ENCODE measurements around the gene MOB3B.

MOB3B gene

GRCh38 chr9:27529316-27530278 lies at the start of gene MOB3B:
TSS of gene MOB3B (minus strand) at chr9:27529814. CDS start at chr9:27455550, 74,264 bp downstream.
- peak; percentile 67 to 77 (median 69) for DNase-seq (ENCODE audit: low read depth in 3 of 3)

GRCh38 chr9:27573634-27574590 lies 44.3 kb upstream of the MOB3B start:
- peak; percentile 92 to 99 (median 92) for DNase-seq (ENCODE audit: low read depth in 3 of 3)

GRCh38 chr9:27572918-27573633 lies 43.5 kb upstream of the MOB3B start, which contains the start of gene C9orf72:
TSS of gene C9orf72 (minus strand) at chr9:27573481. CDS start at chr9:27567120, 6,361 bp downstream.
- DNase-seq (ENCODE audit: low read depth in 3 of 3), result peak; percentile 67 to 82 (median 75)

GRCh38 chr9:27572566-27572917 lies 42.9 kb upstream of the MOB3B start:
- peak in 2 of 3 experiments; percentile 22 to 42 for DNase-seq (ENCODE audit: low read depth in 3 of 3)

GRCh38 chr9:27572061-27572460 lies 42.4 kb upstream of the MOB3B start:
- DNase-seq (ENCODE audit: low read depth in 3 of 3), result no peak

GRCh38 chr9:27571011-27571410 lies 41.4 kb upstream of the MOB3B start:
- DNase-seq (ENCODE audit: low read depth in 3 of 3), result no peak

GRCh38 chr9:27569406-27569805 lies 39.8 kb upstream of the MOB3B start:
- DNase-seq (ENCODE audit: low read depth in 3 of 3), result no peak

GRCh38 chr9:27566118-27566517 lies 36.5 kb upstream of the MOB3B start:
- DNase-seq (ENCODE audit: low read depth in 3 of 3), result no peak

- no peak for DNase-seq (ENCODE audit: low read depth in 3 of 3)
Observed at GRCh38 chr9:27565696-27566095, 36.1 kb upstream of the MOB3B start.

- DNase-seq (ENCODE audit: low read depth in 3 of 3), result no peak
Observed at GRCh38 chr9:27564670-27565069, 35.1 kb upstream of the MOB3B start.

- no peak for DNase-seq (ENCODE audit: low read depth in 3 of 3)
Observed at GRCh38 chr9:27563738-27564430, 34.3 kb upstream of the MOB3B start.

GRCh38 chr9:27561685-27562084 lies 32.1 kb upstream of the MOB3B start:
- no peak for DNase-seq (ENCODE audit: low read depth in 3 of 3)

- DNase-seq (ENCODE audit: low read depth in 3 of 3), result no peak
Observed at GRCh38 chr9:27560457-27560856, 30.8 kb upstream of the MOB3B start.

- DNase-seq (ENCODE audit: low read depth in 3 of 3), result no peak
Observed at GRCh38 chr9:27558307-27558706, 28.7 kb upstream of the MOB3B start.

- no peak for DNase-seq (ENCODE audit: low read depth in 3 of 3)
Observed at GRCh38 chr9:27556470-27556869, 26.9 kb upstream of the MOB3B start.

- DNase-seq (ENCODE audit: low read depth in 3 of 3), result no peak
Observed at GRCh38 chr9:27554712-27555111, 25.1 kb upstream of the MOB3B start.

GRCh38 chr9:27549196-27549755 lies 19.7 kb upstream of the MOB3B start:
- no peak for DNase-seq (ENCODE audit: low read depth in 3 of 3)

GRCh38 chr9:27548055-27548741 lies 18.6 kb upstream of the MOB3B start:
- DNase-seq (ENCODE audit: low read depth in 3 of 3), result no peak

GRCh38 chr9:27545471-27545870 lies 15.9 kb upstream of the MOB3B start:
- DNase-seq (ENCODE audit: low read depth in 3 of 3), result no peak

- DNase-seq (ENCODE audit: low read depth in 3 of 3), result no peak
Observed at GRCh38 chr9:27542508-27542907, 12.9 kb upstream of the MOB3B start.

Data from stimulated activated CD4-positive, alpha-beta T cell treated with anti-CD3 and anti-CD28 coated beads, TNF-alpha, amount 100 ng/mL, for 24 hours (primary cell).